Nephron (organoid): Measurements from ENCODE around the gene KIF1A.

ENCODE experiments used
- H3K27ac Mint-ChIP-seq, 3 experiments: 2 replicates each; pipeline ENCODE4 v1.8.0; 2020; ENCODE audit warnings: mixed read lengths in 3 of 3, mild to moderate bottlenecking in 2 of 3, moderate library complexity in 1 of 3
- H3K27me3 Mint-ChIP-seq: 2 replicates; pipeline ENCODE4 v1.8.0; 2021; ENCODE audit warnings: low read depth, mild to moderate bottlenecking, moderate library complexity, mixed read lengths
- H3K36me3 Mint-ChIP-seq: 2 replicates; pipeline ENCODE4 v1.8.0; 2020; ENCODE audit warnings: low read depth, mixed read lengths
- H3K4me1 Mint-ChIP-seq: 2 replicates; pipeline ENCODE4 v1.8.0; 2020; ENCODE audit warnings: mixed read lengths
- H3K4me3 Mint-ChIP-seq, 3 experiments: 2 replicates each; pipeline ENCODE4 v1.8.0; 2020; ENCODE audit warnings: mild to moderate bottlenecking in 3 of 3, mixed read lengths in 3 of 3, moderate library complexity in 2 of 3
- H3K9me3 Mint-ChIP-seq: 2 replicates; pipeline ENCODE4 v1.8.0; 2020; ENCODE audit warnings: mixed read lengths
- TF ChIP-seq, protein P1 (sequence below), 3 experiments: fragments of 200-600 bp; sonication (generic); IDR thresholded peaks; one replicate each; pipeline ENCODE4 v1.5.0; 2021; ENCODE audit warnings: antibody characterized with exemption in 3 of 3; ENCODE audit not compliant: unreplicated experiment in 3 of 3

Gene KIF1A

DNA sequence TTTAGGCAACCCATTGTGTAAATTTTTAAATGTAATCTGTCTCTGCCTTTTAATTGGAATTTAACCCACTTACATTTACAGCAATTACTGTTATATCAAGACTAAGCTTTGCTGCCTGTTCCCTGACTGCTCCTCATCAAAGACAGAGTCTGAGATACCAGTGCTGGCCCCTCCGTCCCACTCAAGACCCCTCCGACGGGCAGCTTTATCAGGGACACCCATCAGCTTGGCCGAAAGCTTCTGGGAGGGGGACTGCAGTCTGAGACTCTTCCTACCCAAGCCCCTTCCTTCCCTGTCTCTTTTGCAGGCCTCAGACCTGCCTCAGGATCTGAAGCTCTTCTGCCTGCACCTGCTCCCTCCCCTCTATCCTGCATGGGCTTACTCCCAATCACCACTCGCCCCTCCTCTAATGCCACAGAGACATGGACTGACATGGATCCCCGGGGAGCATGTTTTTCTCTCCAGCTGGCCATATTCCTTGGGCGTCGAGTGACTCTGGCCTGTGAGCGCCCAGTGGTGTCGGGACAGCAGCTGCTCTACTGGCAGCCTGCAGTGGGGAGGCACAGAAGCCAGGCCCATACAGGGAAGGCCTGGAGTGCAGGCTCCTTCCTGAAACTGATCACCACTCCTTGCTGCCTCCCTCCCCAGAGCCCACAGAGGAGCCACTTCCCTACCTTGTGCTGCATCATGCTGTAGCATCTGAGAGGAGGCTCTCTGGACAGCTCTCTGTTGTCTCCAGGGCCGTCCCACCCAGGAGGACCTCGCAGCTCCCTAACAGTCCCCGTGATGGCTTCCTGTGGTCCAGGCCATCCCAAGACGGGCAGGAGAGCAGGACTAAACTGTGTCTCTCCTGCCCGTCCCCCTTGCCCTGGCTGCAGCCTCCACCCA, 3.7 kb upstream of the KIF1A start:
- Mint-ChIP-seq H3K9me3 (peaks cover 16% of the 10 kb centered on the region), H3K36me3 (peaks cover 4% of the 10 kb centered on the region), H3K27me3 (peaks cover 70% of the 10 kb centered on the region), H3K4me3 (peak overlapping the region in 1 of 3 experiments; percentile 5), H3K4me1 (peaks cover 16% of the 10 kb centered on the region), H3K27ac (no peak overlapping the region)
- TF ChIP-seq, protein P1, sequence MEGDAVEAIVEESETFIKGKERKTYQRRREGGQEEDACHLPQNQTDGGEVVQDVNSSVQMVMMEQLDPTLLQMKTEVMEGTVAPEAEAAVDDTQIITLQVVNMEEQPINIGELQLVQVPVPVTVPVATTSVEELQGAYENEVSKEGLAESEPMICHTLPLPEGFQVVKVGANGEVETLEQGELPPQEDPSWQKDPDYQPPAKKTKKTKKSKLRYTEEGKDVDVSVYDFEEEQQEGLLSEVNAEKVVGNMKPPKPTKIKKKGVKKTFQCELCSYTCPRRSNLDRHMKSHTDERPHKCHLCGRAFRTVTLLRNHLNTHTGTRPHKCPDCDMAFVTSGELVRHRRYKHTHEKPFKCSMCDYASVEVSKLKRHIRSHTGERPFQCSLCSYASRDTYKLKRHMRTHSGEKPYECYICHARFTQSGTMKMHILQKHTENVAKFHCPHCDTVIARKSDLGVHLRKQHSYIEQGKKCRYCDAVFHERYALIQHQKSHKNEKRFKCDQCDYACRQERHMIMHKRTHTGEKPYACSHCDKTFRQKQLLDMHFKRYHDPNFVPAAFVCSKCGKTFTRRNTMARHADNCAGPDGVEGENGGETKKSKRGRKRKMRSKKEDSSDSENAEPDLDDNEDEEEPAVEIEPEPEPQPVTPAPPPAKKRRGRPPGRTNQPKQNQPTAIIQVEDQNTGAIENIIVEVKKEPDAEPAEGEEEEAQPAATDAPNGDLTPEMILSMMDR (IDR thresholded peaks at IDR 0.05; ENCODE audit: unreplicated experiment in 3 of 3) = no peak

DNA sequence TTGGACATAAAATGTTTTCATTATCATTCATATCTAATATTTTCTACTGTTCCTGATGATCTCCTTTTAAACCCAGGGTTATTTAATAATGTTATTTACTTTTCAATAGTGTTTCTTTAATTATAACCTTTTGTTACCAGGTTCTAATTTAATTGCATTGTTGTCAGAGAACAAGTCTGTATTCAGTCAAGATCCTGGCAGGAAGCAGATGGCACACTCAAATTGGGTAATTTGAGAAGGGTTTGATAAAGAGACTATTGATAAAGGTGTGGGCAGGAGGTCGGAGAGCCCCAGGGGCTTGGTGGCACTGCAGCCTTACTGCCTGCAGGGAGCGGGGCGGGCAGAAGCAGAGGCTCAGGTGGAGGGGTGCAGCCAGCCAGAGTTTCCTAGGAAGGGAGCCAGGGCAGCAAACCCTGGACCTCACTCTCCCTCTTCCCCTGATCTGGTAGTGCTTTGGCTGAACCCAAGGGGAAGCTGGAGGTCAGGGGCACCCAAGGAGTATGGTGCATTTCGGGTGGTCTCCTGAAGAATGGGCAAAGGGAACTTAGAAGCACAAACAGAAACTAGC, 2.3 kb upstream of the KIF1A start:
- Mint-ChIP-seq H3K27me3 (peaks cover 76% of the 10 kb centered on the region), H3K9me3 (peaks cover 16% of the 10 kb centered on the region), H3K36me3 (peaks cover 4% of the 10 kb centered on the region), H3K4me1 (peaks cover 16% of the 10 kb centered on the region), H3K4me3 (peak overlapping the region; percentile 64 to 76 (median 68)), H3K27ac (no peak overlapping the region)
- TF ChIP-seq, protein P1 (IDR thresholded peaks at IDR 0.05; ENCODE audit: unreplicated experiment in 3 of 3) = no peak

DNA sequence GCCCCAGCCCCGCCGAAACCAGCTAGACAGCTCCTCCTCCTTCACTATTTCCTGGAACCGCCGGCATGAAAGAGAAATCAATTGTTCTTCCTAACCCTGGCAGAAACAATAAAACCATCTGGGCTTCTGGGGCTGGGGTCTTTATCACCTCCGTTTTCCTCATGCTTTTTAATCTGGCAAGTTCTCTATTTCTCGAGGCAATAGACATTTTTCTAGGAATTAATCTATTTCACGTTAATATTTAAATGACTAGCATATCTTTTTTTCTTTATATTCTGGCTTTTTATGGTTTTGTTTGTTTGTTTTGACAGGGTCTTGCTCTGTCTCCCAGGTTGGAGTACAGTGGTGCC, 1.4 kb upstream of the KIF1A start:
- TF ChIP-seq, protein P1 (IDR thresholded peaks at IDR 0.05; ENCODE audit: unreplicated experiment in 3 of 3) = no peak
- Mint-ChIP-seq H3K4me1 (peaks cover 16% of the 10 kb centered on the region), H3K4me3 (peak overlapping the region; percentile 68 to 76 (median 72)), H3K27ac (no peak overlapping the region), H3K27me3 (peaks cover 71% of the 10 kb centered on the region), H3K9me3 (peaks cover 16% of the 10 kb centered on the region), H3K36me3 (peaks cover 4% of the 10 kb centered on the region)

DNA sequence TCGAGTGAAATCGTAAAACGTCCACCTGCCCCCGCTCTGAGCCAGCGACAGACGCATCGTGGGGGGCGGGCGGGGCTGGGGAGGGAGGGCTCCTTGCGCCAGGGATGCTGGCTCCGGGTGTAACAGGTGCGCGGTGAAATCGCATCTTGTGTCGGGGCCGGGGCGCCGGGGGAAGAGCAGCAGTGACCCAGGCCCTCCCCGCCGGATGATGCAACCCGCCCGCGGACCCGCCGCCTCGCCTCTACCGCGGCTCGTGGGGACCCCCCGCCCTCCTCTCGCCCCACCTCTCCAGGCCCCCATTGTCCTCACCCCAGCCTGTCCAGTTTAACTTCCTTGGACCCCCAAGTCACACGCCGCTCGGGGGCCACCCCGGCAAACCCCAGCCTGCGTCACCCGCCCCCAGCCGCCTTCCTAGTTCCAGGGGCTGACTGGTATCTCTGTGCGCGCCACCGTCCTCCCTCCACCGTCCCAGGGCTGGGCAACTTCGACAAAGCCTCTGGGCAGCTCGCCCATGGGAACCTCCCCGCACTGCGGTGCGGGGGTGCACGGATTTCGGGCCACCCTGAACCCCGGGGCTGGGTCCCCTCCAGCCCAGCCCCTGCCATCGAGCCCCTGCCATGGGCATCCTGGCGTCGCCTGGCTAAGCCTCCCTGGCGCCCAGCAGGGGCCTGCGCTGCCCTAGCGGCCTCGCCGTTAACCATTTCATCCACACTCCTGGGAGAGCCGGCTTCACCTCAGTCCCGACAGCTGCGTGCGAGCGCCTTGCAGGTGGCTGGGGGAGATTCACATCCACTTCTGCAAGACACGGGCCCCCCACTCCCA, 799 bp upstream of the KIF1A start:
- TF ChIP-seq, protein P1 (IDR thresholded peaks at IDR 0.05; ENCODE audit: unreplicated experiment in 3 of 3) = no peak
- peaks cover 16% of the 10 kb centered on the region for H3K4me1 Mint-ChIP-seq
- peaks cover 4% of the 10 kb centered on the region for H3K36me3 Mint-ChIP-seq
- H3K9me3 Mint-ChIP-seq = peaks cover 18% of the 10 kb centered on the region
- no peak overlapping the region for H3K27ac Mint-ChIP-seq
- peak overlapping the region; percentile 74 to 80 (median 76) for H3K4me3 Mint-ChIP-seq
- H3K27me3 Mint-ChIP-seq = peaks cover 71% of the 10 kb centered on the region

DNA sequence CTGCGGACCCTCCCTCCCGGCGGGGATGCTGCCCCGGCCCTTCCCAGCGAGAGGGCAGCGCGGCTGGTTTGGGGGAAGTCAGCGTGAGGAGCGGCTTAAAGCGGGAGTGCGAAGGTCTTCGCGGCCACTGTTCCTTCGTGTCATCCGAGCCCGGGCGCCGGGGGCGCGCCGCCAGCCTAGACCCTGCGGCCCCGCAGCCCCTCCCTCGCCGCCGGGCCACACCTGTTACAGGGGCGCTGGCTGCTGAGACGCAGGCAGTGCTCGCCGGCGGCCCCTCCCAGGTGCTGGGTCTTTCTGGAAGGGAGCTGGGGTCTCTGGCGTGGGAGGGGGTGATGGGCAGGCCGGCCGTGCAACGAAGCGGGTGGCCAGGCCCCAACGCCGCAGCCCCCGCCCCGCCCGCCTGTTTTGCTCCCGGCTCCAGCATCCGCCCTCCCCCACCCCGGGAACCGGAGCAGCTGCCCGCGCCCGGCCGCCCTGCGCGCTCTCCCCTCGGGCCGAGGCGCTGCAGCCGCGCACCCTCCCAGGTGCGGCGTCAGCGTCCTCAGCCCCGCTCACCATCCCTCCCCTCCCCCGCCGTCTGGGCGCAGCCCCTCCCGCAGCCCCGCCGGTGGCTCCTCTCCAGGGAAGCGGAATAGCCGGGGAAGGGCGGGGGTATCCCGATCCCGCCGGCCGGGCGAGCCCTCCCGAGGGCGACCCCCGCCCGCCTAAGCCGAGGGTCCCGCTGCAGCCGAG, 727 bp downstream of the KIF1A start:
- H3K4me1 Mint-ChIP-seq = peaks cover 11% of the 10 kb centered on the region
- H3K4me3 Mint-ChIP-seq = peak overlapping the region; percentile 67 to 75 (median 72)
- H3K9me3 Mint-ChIP-seq = peaks cover 14% of the 10 kb centered on the region
- peaks cover 66% of the 10 kb centered on the region for H3K27me3 Mint-ChIP-seq
- TF ChIP-seq, protein P1 (IDR thresholded peaks at IDR 0.05; ENCODE audit: unreplicated experiment in 3 of 3) = no peak
- H3K27ac Mint-ChIP-seq = no peak overlapping the region
- peaks cover 5% of the 10 kb centered on the region for H3K36me3 Mint-ChIP-seq
